Stimulated activated CD4-positive, alpha-beta T cell treated with anti-CD3 and anti-CD28 coated beads, TNF-alpha, amount 100 ng/mL, for 4 hours (primary cell): ENCODE measurements around the gene CALCA.
"Not testable (repeated sequence)": the region's sequence is repeated elsewhere in the genome, so short reads cannot be mapped to it uniquely, and the experiment has no call there.

Source experiments
- DNase-seq, 3 experiments: peaks; one replicate each; pipeline ENCODE4 v3.0.0-alpha.2; 2020; ENCODE audit warnings: low read depth in 3 of 3

The CALCA gene

GRCh38 chr11:14971865-14972580, at the start of gene CALCA:
Gene CALCA (minus strand): TSS chr11:14972351. CDS start chr11:14971192, 1,159 bp downstream.
- DNase-seq = no peak

- no peak for DNase-seq
Observed at GRCh38 chr11:15016200-15016599, 44.0 kb upstream of the CALCA start.

- no peak for DNase-seq
Observed at GRCh38 chr11:15011776-15012345, 39.7 kb upstream of the CALCA start.

GRCh38 chr11:15010865-15011264, 38.7 kb upstream of the CALCA start:
- DNase-seq = no peak

GRCh38 chr11:15006139-15006759, 34.1 kb upstream of the CALCA start:
- DNase-seq = no peak

- not testable (repeated sequence) for DNase-seq
Observed at GRCh38 chr11:14988133-14988532, 16.0 kb upstream of the CALCA start.

- DNase-seq = no peak
Observed at GRCh38 chr11:14981507-14981906, 9.4 kb upstream of the CALCA start.

GRCh38 chr11:14980854-14981253, 8.7 kb upstream of the CALCA start:
- no peak for DNase-seq

GRCh38 chr11:14977101-14977880, 5.1 kb upstream of the CALCA start:
- no peak for DNase-seq

GRCh38 chr11:14975252-14975587, 3.1 kb upstream of the CALCA start:
- no peak for DNase-seq

- DNase-seq = peak; percentile 22 to 49 (median 26)
Observed at GRCh38 chr11:14974515-14975251, 2.5 kb upstream of the CALCA start.

- DNase-seq = peak in 1 of 3 experiments; percentile 15
Observed at GRCh38 chr11:14973621-14974514, 1.7 kb upstream of the CALCA start.

GRCh38 chr11:14972581-14973495, 687 bp upstream of the CALCA start:
- no peak for DNase-seq

GRCh38 chr11:14969901-14970323, 2.2 kb downstream of the CALCA start:
- DNase-seq = peak in 2 of 3 experiments; percentile 15 to 35

- no peak for DNase-seq
Observed at GRCh38 chr11:14967581-14968243, 4.4 kb downstream of the CALCA start.

- no peak for DNase-seq
Observed at GRCh38 chr11:14956111-14956510, 16.0 kb downstream of the CALCA start.

- DNase-seq = no peak
Observed at GRCh38 chr11:14954581-14954980, 17.6 kb downstream of the CALCA start.

- no peak for DNase-seq
Observed at GRCh38 chr11:14953904-14954303, 18.2 kb downstream of the CALCA start.
